A673 (cell line): ENCODE data around the gene HOXB8.

Experiments
- EZH2 ChIP-seq: fragments of 200-600 bp; sonication (generic); IDR thresholded peaks from 2 replicates; pipeline ENCODE4 v1.6.1; 2017; ENCODE audit warnings: borderline replicate concordance, low read depth, mild to moderate bottlenecking, mixed read lengths, antibody characterized with exemption, low read length; ENCODE audit not compliant: poor library complexity, severe bottlenecking
- TF ChIP-seq, protein P1 (sequence below): fragments of 300-800, 200-600 bp; sonication (generic); conservative IDR thresholded peaks from 2 replicates; pipeline ENCODE4 v1.5.1; 2017; ENCODE audit warnings: low read depth, mild to moderate bottlenecking, antibody characterized with exemption, low read length, moderate library complexity, mixed read lengths

DNA sequence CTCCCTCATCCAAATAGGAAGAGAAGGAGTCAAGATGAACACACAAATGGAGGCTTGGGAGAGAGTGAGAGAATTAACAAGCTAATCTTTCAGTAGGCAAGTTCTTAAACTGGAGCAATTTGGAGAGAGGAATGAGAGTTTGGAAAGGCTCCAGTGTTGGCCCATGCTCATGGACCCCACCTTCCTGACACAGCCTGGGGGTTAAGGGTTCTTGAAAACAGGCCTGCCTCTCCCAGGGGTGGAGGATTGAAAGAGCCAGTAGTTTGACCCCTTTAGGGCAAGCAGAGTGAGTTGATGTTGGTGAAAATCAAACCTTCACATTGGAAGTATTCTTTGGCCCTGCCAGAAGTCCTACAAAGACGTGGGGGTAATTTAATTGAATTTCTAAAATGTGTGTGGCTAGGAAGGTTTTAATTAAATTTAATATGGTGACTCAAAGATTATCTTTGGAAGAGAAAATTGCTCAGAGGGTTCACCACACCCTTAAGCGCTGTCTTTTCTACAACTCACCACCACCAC, 30.8 kb downstream of the HOXB8 start:
- TF ChIP-seq, protein P1, sequence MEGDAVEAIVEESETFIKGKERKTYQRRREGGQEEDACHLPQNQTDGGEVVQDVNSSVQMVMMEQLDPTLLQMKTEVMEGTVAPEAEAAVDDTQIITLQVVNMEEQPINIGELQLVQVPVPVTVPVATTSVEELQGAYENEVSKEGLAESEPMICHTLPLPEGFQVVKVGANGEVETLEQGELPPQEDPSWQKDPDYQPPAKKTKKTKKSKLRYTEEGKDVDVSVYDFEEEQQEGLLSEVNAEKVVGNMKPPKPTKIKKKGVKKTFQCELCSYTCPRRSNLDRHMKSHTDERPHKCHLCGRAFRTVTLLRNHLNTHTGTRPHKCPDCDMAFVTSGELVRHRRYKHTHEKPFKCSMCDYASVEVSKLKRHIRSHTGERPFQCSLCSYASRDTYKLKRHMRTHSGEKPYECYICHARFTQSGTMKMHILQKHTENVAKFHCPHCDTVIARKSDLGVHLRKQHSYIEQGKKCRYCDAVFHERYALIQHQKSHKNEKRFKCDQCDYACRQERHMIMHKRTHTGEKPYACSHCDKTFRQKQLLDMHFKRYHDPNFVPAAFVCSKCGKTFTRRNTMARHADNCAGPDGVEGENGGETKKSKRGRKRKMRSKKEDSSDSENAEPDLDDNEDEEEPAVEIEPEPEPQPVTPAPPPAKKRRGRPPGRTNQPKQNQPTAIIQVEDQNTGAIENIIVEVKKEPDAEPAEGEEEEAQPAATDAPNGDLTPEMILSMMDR: no peak
- TF ChIP-seq EZH2: no peak
